HPDE6-E6E7 (cell line): Measurements from ENCODE around the gene ZNF24.

Experiments
- DNase-seq: peaks from one replicate; pipeline ENCODE4 v3.0.0; 2011; ENCODE audit warnings: missing footprints; ENCODE audit errors: extremely low spot score

The ZNF24 gene

DNA sequence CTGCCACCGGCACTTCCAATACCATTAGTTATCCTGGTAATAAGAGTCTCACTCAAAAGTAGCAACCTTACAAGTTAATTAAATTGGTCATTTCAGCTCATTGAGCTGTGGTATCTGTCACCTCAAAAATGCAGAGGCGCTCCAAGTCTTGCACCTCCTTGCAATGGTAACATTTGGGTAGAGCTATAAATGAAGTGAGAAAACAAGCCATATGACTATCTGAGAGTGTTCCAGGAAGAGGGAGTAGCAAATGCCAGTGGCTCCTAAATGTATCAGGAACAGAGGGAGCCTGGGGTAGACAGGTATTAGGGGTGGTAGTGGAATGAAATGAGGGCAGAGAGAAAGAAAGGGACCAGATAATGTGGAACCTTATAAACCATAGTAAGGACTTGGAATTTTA is 48.2 kb downstream of the ZNF24 start:
- no peak for DNase-seq

GRCh38 chr18:35291166-35291565 is 53.1 kb downstream of the ZNF24 start:
- DNase-seq: no peak

DNA sequence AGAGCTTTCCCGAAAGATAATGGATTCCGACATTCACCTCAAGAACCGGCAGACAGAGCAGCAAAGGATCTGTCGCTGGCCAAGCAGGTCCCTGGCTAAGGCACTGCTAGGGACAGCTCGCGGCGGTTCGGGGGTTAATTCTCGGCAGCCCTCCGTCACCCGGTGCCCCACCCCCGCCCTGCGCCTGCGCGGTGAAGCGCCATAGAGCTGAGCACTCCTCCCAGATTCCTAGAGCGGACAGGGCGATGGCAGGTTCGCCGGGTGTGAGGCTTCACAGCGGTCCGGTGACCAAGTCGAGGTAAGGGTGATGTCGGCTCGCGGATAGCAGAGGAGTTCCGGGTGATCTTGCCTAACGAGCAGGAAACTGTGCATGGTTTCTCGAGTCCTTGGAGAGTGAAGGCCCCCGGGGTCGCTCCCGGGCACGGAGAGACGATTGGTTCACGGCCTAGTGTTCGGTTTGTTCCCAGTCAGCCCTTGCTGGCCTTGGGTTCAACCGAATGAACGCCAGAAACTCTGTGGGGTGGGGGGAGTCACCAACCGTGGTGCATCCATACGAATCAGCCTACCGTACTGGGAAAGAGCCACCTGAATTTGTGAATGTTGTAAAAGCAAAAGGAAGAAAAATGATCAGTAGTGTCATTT is 54.0 kb downstream of the ZNF24 start, which contains the start of gene ZSCAN30:
ZSCAN30 (minus strand) TSS at position 136 of the 642 bp plus-strand sequence. CDS start 25,877 bp downstream, outside the sequence.
- peak; percentile 88 for DNase-seq

DNA sequence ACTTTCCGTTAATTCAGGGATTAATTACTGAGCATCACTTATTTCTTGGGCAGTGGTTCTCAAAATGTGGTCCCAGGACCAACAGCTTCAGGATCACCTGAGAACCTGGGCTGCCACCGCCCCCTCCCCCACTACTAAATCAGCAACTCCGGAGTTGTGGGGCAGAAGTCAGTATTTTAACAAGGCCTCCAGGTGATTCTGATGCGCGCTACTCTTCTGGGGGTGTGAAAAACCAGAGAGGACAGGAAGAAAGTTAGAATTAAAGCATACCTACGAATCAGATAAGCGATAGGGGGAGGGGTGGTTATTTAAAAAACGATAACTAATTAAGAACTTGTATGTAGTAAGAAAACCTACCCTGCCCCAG is 54.5 kb downstream of the ZNF24 start:
- DNase-seq: peak; percentile 26

DNA sequence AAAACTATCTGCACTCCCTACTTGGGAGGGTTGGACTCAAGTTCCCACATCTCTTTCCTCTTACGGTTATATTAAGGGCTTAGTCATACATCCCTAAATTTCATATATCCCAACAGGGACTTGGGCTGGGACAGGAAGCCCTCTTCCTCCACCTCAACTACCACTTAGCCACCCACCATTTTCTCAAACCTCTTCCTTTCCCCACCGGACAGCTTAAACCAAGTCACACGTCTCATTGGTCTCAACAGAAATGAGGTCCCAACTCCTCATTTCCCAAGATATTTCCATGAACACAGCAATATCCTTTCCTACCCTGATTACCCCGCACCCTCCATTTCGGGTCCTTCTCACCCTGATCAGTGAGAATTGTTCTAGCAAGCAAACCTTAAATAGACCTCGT is 54.9 kb downstream of the ZNF24 start:
- DNase-seq: no peak

DNA sequence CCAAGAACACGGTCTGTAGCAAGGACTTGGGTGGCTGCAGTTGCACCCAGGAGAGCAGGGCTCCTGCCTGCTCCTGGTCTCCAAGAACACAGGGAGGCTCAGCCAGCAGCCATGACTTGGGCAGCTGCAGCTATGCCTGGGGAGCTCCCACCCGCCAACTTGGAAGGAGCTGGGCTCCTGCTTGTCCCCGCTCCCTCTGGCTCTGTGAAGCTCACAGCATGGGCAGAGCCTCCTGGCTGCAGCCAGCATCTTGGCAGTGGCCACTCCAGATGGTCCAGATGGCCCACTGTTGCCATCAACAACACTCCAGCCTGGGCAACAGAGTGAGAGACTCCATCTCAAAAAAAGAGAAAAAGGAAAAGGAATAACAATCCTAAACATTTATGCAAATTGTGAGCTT is 59.4 kb downstream of the ZNF24 start:
- DNase-seq: no peak

GRCh38 chr18:35283923-35284794 is 60.1 kb downstream of the ZNF24 start:
- no peak for DNase-seq

- DNase-seq: peak; percentile 20
Observed at GRCh38 chr18:35282353-35282752, 61.9 kb downstream of the ZNF24 start.
